IMR-90 (cell line): ENCODE data around the gene RIPK3. TPM values are rescaled to one million over a fixed set of nuclear protein-coding genes. Genes with fewer than 3 reads are reported as not detected.

Experiments used
- ATAC-seq: fragments of 200-7000 bp; cut with Tn5 transposase; 2 replicates; pipeline ENCODE4 v1.9.1; 2020; ENCODE audit warnings: low read depth, mild to moderate bottlenecking, moderate library complexity
- BruUV-seq: library from RNA; stranded (reverse); fragments of 400-500 nt; replicated peaks from 2 replicates; lab custom pipeline; 2021; lab: Mats Ljungman, UMichigan
- CTCF ChIA-PET: fragments of 300-600 bp; formaldehyde crosslinking; extraction: SDS; loops from one replicate; lab custom pipeline; 2021; ENCODE audit warnings: antibody characterized with exemption; lab: Yijun Ruan, JAX
- POLR2A ChIA-PET: fragments of 300-600 bp; sonication (Branson Sonifier 250); formaldehyde crosslinking; loops from one replicate; lab custom pipeline; 2022; ENCODE audit warnings: antibody characterized with exemption; ENCODE audit not compliant: unreplicated experiment; lab: Charles Lee
- DNase-seq: peaks from one replicate; pipeline ENCODE4 v3.0.0; 2013
- H2AFZ ChIP-seq: replicated peaks from 2 replicates; pipeline ENCODE3; 2013; ENCODE audit warnings: low read length, mild to moderate bottlenecking; ENCODE audit not compliant: poor library complexity
- H2AK5ac ChIP-seq: 2 replicates; pipeline ENCODE4 v1.6.1; 2013; ENCODE audit warnings: low read depth, low read length, inconsistent platforms
- H2AK9ac ChIP-seq: replicated peaks from 2 replicates; pipeline ENCODE3; 2013; ENCODE audit warnings: mild to moderate bottlenecking, low read depth, low read length, moderate library complexity; ENCODE audit not compliant: poor library complexity
- H2BK120ac ChIP-seq: 2 replicates; pipeline ENCODE4 v1.6.1; 2013; ENCODE audit warnings: low read depth, low read length, inconsistent platforms
- H2BK15ac ChIP-seq: 3 replicates; pipeline ENCODE4 v1.6.1; 2013; ENCODE audit warnings: low read depth, low read length, inconsistent platforms
- H2BK20ac ChIP-seq: 2 replicates; pipeline ENCODE4 v1.6.1; 2013; ENCODE audit warnings: low read depth, mild to moderate bottlenecking, inconsistent platforms, low read length, moderate library complexity
- H2BK5ac ChIP-seq: 2 replicates; pipeline ENCODE4 v1.6.1; 2013; ENCODE audit warnings: mild to moderate bottlenecking, low read depth, low read length, inconsistent platforms; ENCODE audit not compliant: poor library complexity, severe bottlenecking
- H3K14ac ChIP-seq: replicated peaks from 2 replicates; pipeline ENCODE4 v1.6.1; 2013; ENCODE audit warnings: low read depth, low read length, inconsistent platforms
- H3K18ac ChIP-seq: 2 replicates; pipeline ENCODE4 v1.6.1; 2013; ENCODE audit warnings: low read depth, low read length, control low read depth
- H3K23ac ChIP-seq: 2 replicates; pipeline ENCODE4 v1.6.1; 2013; ENCODE audit warnings: low read depth, low read length, inconsistent platforms
- H3K27ac ChIP-seq: 2 replicates; pipeline ENCODE4 v1.5.1; 2013; ENCODE audit warnings: mild to moderate bottlenecking, control low read depth, low read length; ENCODE audit not compliant: insufficient read depth
- H3K27me3 ChIP-seq: 2 replicates; pipeline ENCODE4 v1.6.1; 2013; ENCODE audit warnings: low read length; ENCODE audit not compliant: control insufficient read depth, insufficient read depth
- H3K36me3 ChIP-seq: 2 replicates; pipeline ENCODE4 v1.6.1; 2013; ENCODE audit warnings: low read length, mixed read lengths; ENCODE audit not compliant: control insufficient read depth, insufficient read depth
- H3K4ac ChIP-seq: 2 replicates; pipeline ENCODE4 v1.6.1; 2013; ENCODE audit warnings: low read depth, low read length, inconsistent platforms
- H3K4me1 ChIP-seq: 2 replicates; pipeline ENCODE4 v1.6.1; 2013; ENCODE audit warnings: low read length, mixed read lengths; ENCODE audit not compliant: control insufficient read depth, insufficient read depth
- H3K4me2 ChIP-seq: 2 replicates; pipeline ENCODE4 v1.6.1; 2013; ENCODE audit warnings: low read depth, mild to moderate bottlenecking, control low read depth, low read length, moderate library complexity
- H3K4me3 ChIP-seq: 2 replicates; pipeline ENCODE4 v1.5.1; 2013; ENCODE audit warnings: low read depth, mild to moderate bottlenecking, control low read depth, low read length, moderate library complexity; ENCODE audit not compliant: insufficient read depth
- H3K56ac ChIP-seq: 2 replicates; pipeline ENCODE4 v1.6.1; 2013; ENCODE audit warnings: low read length, inconsistent platforms; ENCODE audit not compliant: insufficient read depth; ENCODE audit errors: extremely low read depth
- H3K79me1 ChIP-seq, 2 experiments: 2 replicates each; pipeline ENCODE4 v1.6.1; 2013; ENCODE audit warnings: low read length in 2 of 2, inconsistent platforms in 1 of 2, low read depth in 1 of 2
- H3K9ac ChIP-seq: 2 replicates; pipeline ENCODE4 v1.6.1; 2013; ENCODE audit warnings: low read depth, low read length, control low read depth
- H3K9me1 ChIP-seq: 2 replicates; pipeline ENCODE4 v1.6.1; 2013; ENCODE audit warnings: low read length, inconsistent platforms; ENCODE audit not compliant: insufficient read depth
- H3K9me3 ChIP-seq: 2 replicates; pipeline ENCODE4 v1.6.1; 2013; ENCODE audit warnings: low read length; ENCODE audit not compliant: control insufficient read depth, insufficient read depth
- H4K20me1 ChIP-seq: 2 replicates; pipeline ENCODE4 v1.6.1; 2013; ENCODE audit warnings: low read length, inconsistent platforms; ENCODE audit not compliant: insufficient read depth
- H4K5ac ChIP-seq: 2 replicates; pipeline ENCODE4 v1.6.1; 2013; ENCODE audit warnings: mild to moderate bottlenecking, low read depth, low read length, control low read depth
- H4K8ac ChIP-seq, 2 experiments: 2 replicates each; pipeline ENCODE4 v1.6.1; 2013; ENCODE audit warnings: low read depth in 2 of 2, low read length in 2 of 2, control low read depth in 1 of 2, inconsistent platforms in 1 of 2
- H4K91ac ChIP-seq: 2 replicates; pipeline ENCODE4 v1.6.1; 2013; ENCODE audit warnings: low read depth, low read length, inconsistent platforms; ENCODE audit not compliant: insufficient read depth
- CHD1 ChIP-seq: IDR thresholded peaks from 2 replicates; pipeline ENCODE4 v1.6.1; 2012; ENCODE audit warnings: low read depth, low read length, improper control_type of control experiment
- CTCF ChIP-seq: conservative IDR thresholded peaks from 2 replicates; pipeline ENCODE4 v1.5.1; 2012; ENCODE audit warnings: mild to moderate bottlenecking, low read depth, low read length, improper control_type of control experiment
- RCOR1 ChIP-seq: IDR thresholded peaks from 2 replicates; pipeline ENCODE4 v1.6.1; 2012; ENCODE audit warnings: mild to moderate bottlenecking, low read length, improper control_type of control experiment; ENCODE audit not compliant: insufficient replicate concordance
- SMC3 ChIP-seq: fragments of 150-350 bp; IDR thresholded peaks from 2 replicates; pipeline ENCODE4 v1.6.1; 2016; ENCODE audit warnings: low read depth, mild to moderate bottlenecking, antibody characterized with exemption, low read length, moderate library complexity
- WGBS, 2 experiments: methylation state at CpG; one replicate each; pipeline versions ENCODE4 v1.1.5 to v1.1.7; 2013; ENCODE audit warnings: missing lambda C conversion rate in 2 of 2; ENCODE audit not compliant: insufficient read length in 1 of 2; ENCODE audit errors: extremely low coverage in 2 of 2; 5-methylcytosine and 5-hydroxymethylcytosine counted together
- dilution Hi-C: fragments of 300-500 bp; cut with HindIII; formaldehyde crosslinking; loops from one replicate; pipeline ENCODE4 v1.14.3; 2018; ENCODE audit warnings: low sequenced_read_pairs; ENCODE audit not compliant: unreplicated experiment
- in situ Hi-C: fragments of 300-500 bp; cut with MboI; formaldehyde crosslinking; loops from 3 replicates; pipeline ENCODE4 v1.14.3; 2019; ENCODE audit warnings: low sequenced_read_pairs, inconsistent platforms, mixed read lengths
- intact Hi-C: fragments of 100-400 bp; cut with micrococcal nuclease; formaldehyde crosslinking; loops from 2 replicates; pipeline ENCODE4 v1.10.0; 2022
- polyA plus RNA-seq, 3 experiments: library from polyadenylated mRNA; depleted of rRNA; stranded (reverse); fragments of >200 nt; gene quantifications; 2 replicates each; pipeline ENCODE4 v1.2.3, GENCODE V29; 2012; ENCODE audit warnings: low replicate concordance in 1 of 3
- total RNA-seq: library from RNA; depleted of rRNA; stranded (reverse); fragments of >200 nt; gene quantifications from 2 replicates; pipeline ENCODE4 v1.2.3, GENCODE V29; 2012

RIPK3 gene
- total and polyA plus RNA-seq, 2 of the 4 experiments (the other 2 are of a cell fraction) = 0.09 TPM; not detected in 1

- Histone ChIP-seq H3K79me1 (peaks cover 21 to 51% of the 10 kb centered on the region in 2 experiments), H3K9ac (no peak overlapping the region), H2BK120ac (no peak overlapping the region), H2AK5ac (no peak overlapping the region), H4K5ac (no peak overlapping the region), H2AFZ (no peak overlapping the region), H3K4me3 (no peak overlapping the region), H3K56ac (no peak overlapping the region), H3K4me2 (no peak overlapping the region), H4K20me1 (no peaks in the 10 kb centered on the region), H3K23ac (no peak overlapping the region), H3K9me1 (no peaks in the 10 kb centered on the region), H3K27me3 (no peaks in the 10 kb centered on the region), H3K9me3 (no peaks in the 10 kb centered on the region), H3K4me1 (peaks cover 9% of the 10 kb centered on the region), H4K8ac (no peak overlapping the region), H2AK9ac (peak overlapping the region; percentile 74), H2BK15ac (no peak overlapping the region), H3K36me3 (peaks cover 16% of the 10 kb centered on the region), H2BK5ac (no peak overlapping the region), H3K4ac (no peak overlapping the region), H4K91ac (no peak overlapping the region), H2BK20ac (no peak overlapping the region), H3K14ac (no peak overlapping the region), H3K27ac (no peak overlapping the region), H3K18ac (no peak overlapping the region)
- BruUV-seq = no TSS peak
- DNase-seq (peak; percentile 28), ATAC-seq (no peak)
- in situ Hi-C loops = loop anchor here (5.0 kb wide), 1 partner anchor 55 kb away; the partner anchor contains the start of gene TINF2
- POLR2A ChIA-PET = interaction anchor here (0.6 to 1.9 kb wide), 2 partner anchors 55 to 109 kb away, joined by 3 to 6 read pairs; partner anchors contain the start of genes IPO4 and TINF2
- dilution Hi-C loops = no loop called here
- CTCF ChIA-PET = interaction anchor here (0.5 to 3.0 kb wide), 8 partner anchors 11 to 182 kb away, joined by 3 to 23 read pairs (median 4); partner anchors contain the start of genes CIDEB, IPO4, LTB4R2 and TINF2
- intact Hi-C loops = loop anchor here (1.0 to 10.0 kb wide), 6 partner anchors 26 to 313 kb away; partner anchors contain the start of genes DHRS4L2, MDP1, PSME2 and RABGGTA
- TF ChIP-seq CTCF = peak; percentile 41; the same call in 1 of the 2 replicates
- TF ChIP-seq RCOR1 = no peak
- TF ChIP-seq CHD1 = no peak
- TF ChIP-seq SMC3 = 0 out of 2 replicates have a peak, but pooled peaks have one; percentile 18
- WGBS, 2 experiments = 49% methylated on average over 4 of the region's 5 CpGs; no CpG with 5 or more reads in 1 of the 2 experiments
Observed at GRCh38 chr14:24297190-24297964, 42.4 kb downstream of the RIPK3 start.
